NCI-H345 (cell line): ENCODE data around the gene PTPRN2.
A peak's percentile ranks its signal among the peaks of the same experiment; 100 is the strongest.
"Not testable (repeated sequence)": the region's sequence is repeated elsewhere in the genome, so short reads cannot be mapped to it uniquely, and the experiment has no call there.

Source experiments
- DNase-seq: peaks from one replicate; lab custom pipeline; 2025; lab: John Stamatoyannopoulos, UW

The PTPRN2 gene

GRCh38 chr7:158418395-158418794, 169.2 kb downstream of the PTPRN2 start:
- DNase-seq = not testable (repeated sequence)

- peak; percentile 8 for DNase-seq
Observed at GRCh38 chr7:158416283-158416933, 171.2 kb downstream of the PTPRN2 start.

DNA sequence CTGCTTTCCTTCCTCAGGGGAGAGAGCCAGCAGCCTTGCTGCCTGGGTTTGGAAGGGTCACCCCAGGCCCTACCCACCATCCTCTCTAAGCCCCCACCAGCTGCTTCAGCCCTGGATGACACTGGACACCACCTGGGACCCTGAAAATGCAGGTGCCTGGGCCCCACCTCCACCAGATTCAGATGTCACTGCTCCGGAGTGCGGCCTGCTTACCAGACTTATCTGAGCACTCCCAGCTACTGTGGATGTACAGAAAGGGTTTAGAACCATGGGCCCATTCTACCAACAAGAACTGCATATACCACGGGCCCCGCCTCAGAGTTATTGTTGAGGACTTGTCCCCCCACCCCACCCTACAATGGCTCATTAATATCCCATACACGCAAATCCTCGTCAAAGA, 172.3 kb downstream of the PTPRN2 start:
- DNase-seq = no peak

- peak; percentile 96 for DNase-seq
Observed at GRCh38 chr7:158414486-158414961, 173.1 kb downstream of the PTPRN2 start.

DNA sequence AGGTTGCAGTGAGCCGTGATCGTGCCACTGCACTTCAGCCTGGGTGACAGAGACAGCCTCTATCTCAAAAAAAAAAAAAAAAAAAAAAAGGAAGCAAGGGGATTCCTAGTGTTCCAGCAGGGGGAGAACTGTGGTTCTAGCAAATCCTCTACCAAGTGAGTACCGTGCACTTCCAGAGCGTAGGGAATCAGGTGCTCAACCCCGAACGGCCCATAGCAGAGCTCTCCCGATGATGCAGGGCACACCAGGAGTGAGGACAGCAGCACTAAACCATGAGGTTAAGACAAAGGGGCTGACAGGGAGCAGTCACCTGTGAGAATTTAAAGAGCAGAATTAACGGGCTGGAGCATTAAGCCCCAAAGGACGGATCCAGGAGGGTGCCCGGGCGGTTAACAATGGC, 173.6 kb downstream of the PTPRN2 start:
- DNase-seq = peak; percentile 36

- DNase-seq = no peak
Observed at GRCh38 chr7:158411232-158411950, 176.2 kb downstream of the PTPRN2 start.

- DNase-seq = no peak
Observed at GRCh38 chr7:158410720-158411119, 176.9 kb downstream of the PTPRN2 start.

GRCh38 chr7:158409816-158410330, 177.8 kb downstream of the PTPRN2 start:
- no peak for DNase-seq

DNA sequence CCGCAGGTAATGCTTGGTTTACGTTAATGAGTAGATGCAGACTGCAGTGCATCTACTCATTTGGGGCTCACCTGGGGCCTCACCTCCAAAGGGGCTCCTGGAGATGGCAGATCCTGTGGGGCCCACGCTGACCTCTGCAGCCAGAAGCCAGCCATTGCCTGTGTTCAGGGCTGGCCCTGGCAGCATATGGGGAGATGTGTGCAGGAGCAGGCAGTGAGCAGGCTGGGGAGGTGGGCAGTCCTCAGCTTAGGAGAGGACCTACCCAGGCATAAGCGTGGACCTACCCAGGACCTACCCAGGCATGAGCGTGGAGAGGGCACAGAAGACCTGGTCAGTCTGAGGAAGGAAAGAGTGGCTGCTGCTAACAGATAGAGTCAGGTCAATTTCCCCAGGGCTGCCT, 178.5 kb downstream of the PTPRN2 start:
- no peak for DNase-seq

GRCh38 chr7:158408318-158408920, 179.2 kb downstream of the PTPRN2 start:
- no peak for DNase-seq

DNA sequence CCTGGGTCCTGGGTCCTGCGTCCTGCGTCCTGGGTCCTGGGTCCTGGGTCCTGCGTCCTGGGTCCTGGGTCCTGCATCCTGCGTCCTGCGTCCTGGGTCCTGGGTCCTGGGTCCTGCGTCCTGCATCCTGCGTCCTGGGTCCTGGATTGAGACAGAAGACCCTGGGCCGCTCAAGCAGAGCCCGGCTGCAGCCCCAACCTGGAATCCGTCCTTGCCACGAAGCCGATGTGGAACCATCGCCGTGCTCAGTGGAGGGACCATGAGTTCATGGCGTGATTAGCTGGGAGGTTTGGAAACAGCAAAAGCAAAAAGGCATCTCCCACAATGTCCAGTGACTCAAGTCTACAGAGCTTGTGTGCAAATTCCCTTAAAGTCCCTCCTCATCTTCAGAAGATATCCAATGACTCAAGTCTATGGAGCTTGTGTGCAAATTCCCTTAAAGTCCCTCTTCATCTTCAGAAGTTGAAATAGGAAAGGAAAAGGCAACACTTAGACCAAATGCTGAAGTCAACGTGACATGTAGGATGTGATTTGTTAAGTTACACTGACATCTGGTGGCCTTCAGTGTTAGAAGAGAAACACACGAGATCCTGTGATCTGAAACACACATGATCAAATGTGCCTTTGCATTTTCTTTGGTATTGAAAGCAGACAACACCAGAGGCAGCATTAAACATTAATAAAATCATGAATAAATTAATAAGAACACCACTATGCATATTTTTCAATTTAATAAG, 179.9 kb downstream of the PTPRN2 start:
- DNase-seq = peak; percentile 55

GRCh38 chr7:158406801-158407200, 180.8 kb downstream of the PTPRN2 start:
- DNase-seq = no peak

DNA sequence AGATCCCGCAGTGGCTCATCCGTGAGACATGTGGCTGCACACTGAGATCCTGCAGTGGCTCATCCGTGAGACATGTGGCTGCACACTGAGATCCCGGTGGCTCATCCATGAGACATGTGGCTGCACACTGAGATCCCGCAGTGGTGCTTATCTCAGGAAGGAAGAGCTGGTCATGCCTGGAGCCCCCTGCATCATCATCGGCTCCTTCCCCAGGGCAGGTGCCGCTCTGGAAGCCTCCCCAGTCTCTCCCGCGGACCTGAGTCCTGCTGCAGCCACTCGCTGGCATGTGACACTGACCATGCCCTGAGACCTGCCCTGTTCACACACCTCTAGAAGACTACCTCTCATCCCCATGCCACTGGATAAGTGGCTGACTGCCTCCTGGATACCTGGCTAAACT, 181.3 kb downstream of the PTPRN2 start:
- no peak for DNase-seq

- DNase-seq = not testable (repeated sequence)
Observed at GRCh38 chr7:158405771-158406170, 181.9 kb downstream of the PTPRN2 start.

- DNase-seq = no peak
Observed at GRCh38 chr7:158405324-158405723, 182.3 kb downstream of the PTPRN2 start.

GRCh38 chr7:158404031-158404761, 183.4 kb downstream of the PTPRN2 start:
- no peak for DNase-seq

GRCh38 chr7:158403013-158403821, 184.4 kb downstream of the PTPRN2 start:
- no peak for DNase-seq

DNA sequence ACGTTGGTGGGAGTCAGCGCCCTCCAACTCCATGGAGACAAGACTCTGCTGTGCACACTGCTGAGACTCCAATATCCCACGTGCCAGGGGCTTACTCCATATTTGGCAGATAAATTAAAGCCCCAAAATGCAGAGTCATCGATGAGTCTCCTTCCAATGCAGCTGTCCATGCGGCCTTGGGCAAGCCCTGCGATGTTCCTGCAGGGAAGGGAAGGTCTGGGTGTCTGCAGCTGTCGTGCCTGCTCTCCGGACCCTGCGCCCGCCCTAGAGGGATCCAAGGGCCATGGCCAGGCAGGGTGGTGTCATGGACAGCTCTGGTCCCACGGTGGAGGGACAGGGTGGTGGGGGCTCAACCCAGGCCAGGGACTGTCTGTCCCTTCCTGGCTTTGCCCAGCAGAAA, 185.2 kb downstream of the PTPRN2 start:
- DNase-seq = no peak

DNA sequence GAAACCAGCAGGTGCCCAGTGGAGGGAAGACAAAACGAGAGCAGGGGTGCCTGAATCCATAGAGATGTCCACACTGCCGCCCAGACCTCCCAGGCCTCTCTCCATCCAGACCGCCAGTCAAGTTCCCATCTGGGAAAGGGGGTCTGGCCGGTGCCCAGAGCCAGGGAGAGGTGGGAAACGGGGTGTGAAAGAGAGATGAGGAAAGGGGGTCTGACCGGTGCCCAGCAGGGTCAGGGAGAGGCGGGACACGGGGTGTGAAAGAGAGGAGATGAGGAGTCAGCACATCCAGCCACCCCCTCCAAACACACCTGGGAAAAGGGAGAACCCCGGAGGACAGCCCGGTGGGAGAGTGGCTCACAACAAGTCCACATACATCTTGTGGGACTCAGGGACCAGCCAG, 185.8 kb downstream of the PTPRN2 start:
- no peak for DNase-seq

GRCh38 chr7:158401295-158401694, 186.3 kb downstream of the PTPRN2 start:
- no peak for DNase-seq
